HL-60/S4 treated with retinoic acid at 250 ng/mL for 4 days and 3 days (cell line): Measurements from ENCODE around the gene ADGRL3.
"Not testable (repeated sequence)": the region's sequence is repeated elsewhere in the genome, so short reads cannot be mapped to it uniquely, and the experiment has no call there.

Experiments used
- in situ Hi-C: fragments of 300-500 bp; cut with MboI; formaldehyde crosslinking; loops from 2 replicates; pipeline ENCODE4 v1.7.0; 2022; ENCODE audit warnings: low sequenced_read_pairs

The ADGRL3 gene

GRCh38 chr4:61596606-61597340 is 396.6 kb downstream of the ADGRL3 start:
- in situ Hi-C loops, result no loop called here

- in situ Hi-C loops, result no loop called here
These were observed 403.0 kb downstream of the ADGRL3 start for GRCh38 chr4:61603086-61603485.

GRCh38 chr4:61604054-61604453 is 403.9 kb downstream of the ADGRL3 start:
- in situ Hi-C loops, result no loop called here

DNA sequence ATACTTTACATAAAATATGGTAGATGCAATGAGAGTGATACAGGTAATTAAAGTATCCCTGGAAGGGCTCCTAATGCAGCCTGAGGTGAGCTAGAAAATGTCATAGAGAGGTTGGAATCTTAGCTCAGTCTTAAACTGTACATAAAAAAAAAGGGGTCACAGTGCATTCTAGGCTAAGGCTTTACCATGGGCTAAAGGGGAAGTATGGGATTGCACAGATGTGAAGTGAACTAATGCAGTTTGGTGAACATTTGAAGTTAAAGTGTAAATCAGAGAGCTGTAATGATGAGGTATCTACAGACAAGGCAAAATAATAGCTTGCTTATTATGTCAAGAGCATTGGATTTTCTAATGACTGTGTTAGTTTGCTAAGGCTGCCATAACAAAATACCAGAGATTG is 405.9 kb downstream of the ADGRL3 start:
- in situ Hi-C loops, result no loop called here

GRCh38 chr4:61614231-61614630 is 414.1 kb downstream of the ADGRL3 start:
- in situ Hi-C loops, result no loop called here

DNA sequence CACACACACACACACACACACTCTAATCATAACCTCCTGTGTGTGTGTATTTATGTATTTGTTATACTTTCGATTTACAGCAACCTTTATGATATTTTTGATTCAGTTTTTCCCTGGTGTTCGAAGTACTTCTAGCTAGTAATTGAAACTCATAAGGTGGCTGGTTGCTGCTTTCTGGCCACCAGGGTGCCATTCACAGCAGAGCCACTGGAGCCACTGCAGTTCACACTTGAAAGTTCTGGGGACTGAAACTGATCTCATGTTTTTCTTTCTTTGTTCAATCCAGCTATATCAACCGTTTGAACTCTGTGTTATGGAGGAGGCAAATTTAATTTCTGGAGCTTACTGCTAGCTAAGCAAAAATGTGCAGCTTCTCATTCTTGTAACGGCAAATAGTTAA is 419.4 kb downstream of the ADGRL3 start:
- in situ Hi-C loops, result no loop called here

GRCh38 chr4:61628282-61628681 is 428.2 kb downstream of the ADGRL3 start:
- in situ Hi-C loops, result no loop called here

DNA sequence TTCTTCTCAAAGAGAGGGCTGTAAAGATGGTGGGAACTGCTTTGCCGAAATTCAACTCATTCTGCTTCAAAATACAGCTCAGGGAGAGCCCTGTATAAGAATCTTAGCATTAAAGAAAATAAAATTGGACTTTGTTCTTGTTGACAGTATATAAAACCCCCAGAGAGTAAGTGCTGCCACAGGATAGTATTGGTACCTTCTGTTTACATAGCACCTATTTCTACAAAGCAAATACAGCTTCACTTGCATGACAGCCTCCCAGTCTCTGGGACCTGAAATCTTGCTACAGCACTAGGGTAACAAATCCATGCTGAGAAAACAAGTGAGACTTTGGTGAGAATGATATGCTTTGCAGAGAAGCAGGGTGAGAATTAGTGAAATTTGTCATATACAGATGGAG is 428.6 kb downstream of the ADGRL3 start:
- in situ Hi-C loops, result no loop called here

DNA sequence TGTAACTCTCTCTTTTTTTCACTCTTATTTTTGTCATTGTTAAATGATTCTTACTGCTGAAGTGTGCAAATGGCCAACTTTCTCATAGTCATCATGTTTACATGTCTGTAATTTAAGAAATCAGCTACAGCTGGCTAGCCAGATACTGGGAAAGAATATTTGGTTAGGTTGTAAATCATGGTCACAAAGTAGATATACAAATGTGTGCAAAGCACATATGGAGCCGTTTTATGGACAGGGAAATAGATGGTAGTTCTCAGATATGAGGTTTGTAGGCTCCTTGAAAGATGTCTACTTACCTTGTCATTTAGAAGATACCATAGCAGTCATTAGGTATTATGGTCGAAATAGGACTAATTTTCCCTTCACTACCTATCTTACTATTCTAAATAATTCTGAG is 430.4 kb downstream of the ADGRL3 start:
- in situ Hi-C loops, result no loop called here

DNA sequence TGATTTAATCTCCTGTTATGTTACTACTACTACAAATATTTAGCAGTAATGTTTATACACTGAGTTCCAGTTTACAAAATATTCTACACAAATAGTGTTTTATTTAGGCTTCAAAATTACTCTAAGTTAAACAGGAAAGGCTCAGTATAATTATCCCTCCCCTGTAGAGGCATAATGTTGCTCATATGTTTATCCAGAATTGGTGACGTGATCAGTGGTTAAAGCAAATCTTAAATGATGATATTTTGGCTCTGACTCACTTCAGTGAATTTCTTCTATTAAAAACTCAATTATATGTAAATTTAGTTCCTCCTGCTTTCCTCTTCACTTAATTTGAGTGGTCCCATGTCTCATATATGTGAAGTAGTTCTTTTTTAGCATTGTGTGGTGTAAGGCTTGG is 438.5 kb downstream of the ADGRL3 start:
- in situ Hi-C loops, result no loop called here

- in situ Hi-C loops, result not testable (repeated sequence)
These were observed 446.7 kb downstream of the ADGRL3 start for GRCh38 chr4:61646746-61647350.

- in situ Hi-C loops, result no loop called here
These were observed 448.1 kb downstream of the ADGRL3 start for GRCh38 chr4:61648264-61648663.

DNA sequence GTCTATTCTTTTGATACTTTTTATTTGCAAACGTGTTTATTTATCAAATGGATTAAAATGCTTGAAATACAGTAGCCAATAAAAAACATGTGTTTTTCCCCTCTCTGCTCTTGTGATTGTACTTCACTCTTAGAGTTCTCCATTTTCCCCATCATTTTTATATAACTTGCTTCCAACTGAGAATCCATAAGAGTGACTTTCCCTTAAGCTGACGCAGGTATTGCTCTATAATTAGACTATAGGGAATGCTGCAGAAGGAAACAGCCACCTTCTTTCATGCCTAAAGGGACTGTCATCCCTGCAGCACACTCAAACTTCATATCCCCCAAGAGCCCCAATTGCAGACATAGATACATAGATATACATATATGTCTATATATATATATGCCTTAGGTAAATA is 456.9 kb downstream of the ADGRL3 start:
- in situ Hi-C loops, result no loop called here

DNA sequence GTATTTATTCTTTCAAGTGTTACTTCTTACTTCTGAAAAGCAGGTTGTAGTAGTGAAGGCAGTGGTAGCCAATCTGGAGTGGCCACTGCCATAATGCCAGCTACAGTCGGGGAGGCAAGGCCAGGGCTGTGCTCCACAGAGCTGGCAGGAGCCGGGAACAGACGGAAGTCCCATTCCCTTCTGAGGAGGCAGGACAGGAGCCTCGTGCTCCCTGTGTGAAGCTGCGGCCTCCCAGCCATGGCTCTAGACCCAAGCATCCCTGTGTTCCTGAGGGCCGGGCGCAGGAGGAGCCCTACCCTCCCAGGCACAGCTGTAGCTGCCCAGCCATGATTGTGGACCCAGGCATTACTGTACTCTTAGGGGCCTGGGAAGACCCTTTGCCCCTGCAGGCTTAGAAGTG is 461.8 kb downstream of the ADGRL3 start:
- in situ Hi-C loops, result no loop called here

DNA sequence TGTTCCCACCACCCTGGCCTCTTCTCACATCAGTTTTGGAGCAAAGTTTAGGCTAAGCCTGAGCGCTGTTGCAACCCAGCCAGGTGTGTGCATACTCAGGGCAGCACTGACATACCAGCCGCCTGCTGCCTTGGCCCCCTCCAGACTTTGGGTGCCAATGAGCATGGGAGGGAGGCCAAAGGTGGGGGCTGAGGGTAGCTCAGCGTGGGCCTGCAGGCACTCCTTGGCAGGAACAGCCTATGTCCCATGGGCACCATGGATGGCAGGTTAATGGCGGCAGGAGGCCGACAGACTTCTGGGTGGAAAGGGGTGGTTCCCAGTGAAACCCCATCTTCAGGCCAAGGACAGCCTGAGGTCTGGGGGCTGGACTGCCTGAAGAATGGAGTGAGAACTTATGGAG is 462.2 kb downstream of the ADGRL3 start:
- in situ Hi-C loops, result no loop called here

DNA sequence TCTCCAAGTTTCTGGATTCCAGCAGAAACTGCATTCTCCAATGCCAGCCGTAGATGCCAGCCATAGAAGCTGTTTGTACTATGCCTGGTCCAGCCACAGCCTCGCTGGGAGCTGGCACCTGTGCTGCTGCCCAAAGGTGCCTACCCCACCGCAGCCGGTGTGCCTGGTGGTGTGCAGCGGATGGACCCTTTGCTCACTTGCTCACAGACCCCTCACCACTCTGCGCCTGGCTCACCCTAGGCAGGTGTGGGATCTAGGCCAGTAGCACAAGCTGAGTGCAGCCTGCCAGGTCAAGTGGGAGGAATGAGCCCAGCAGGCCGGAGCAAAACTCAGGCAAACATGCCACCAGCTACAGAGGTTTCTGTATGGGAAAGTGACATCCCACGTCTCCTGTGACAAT is 463.2 kb downstream of the ADGRL3 start:
- in situ Hi-C loops, result no loop called here

GRCh38 chr4:61665649-61666048 is 465.5 kb downstream of the ADGRL3 start:
- in situ Hi-C loops, result no loop called here

DNA sequence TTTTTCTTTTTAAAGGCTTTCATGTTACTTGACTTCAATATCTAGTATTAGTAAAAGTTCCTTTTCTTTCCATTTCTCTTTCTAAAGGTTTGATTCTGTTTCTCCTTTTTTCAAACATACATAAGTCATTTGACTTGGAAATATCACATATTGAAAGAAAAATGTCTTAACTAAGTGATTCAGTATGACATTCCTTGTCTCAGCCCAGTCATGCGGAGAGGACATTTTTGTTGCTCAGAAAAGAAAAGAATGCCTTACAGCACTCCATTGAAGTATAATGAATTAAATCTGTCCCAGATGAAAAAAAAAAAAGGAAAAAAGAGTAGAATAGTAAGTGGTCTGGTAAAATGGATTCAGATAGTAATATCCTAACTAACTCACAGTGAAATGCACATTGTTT is 466.1 kb downstream of the ADGRL3 start:
- in situ Hi-C loops, result no loop called here

DNA sequence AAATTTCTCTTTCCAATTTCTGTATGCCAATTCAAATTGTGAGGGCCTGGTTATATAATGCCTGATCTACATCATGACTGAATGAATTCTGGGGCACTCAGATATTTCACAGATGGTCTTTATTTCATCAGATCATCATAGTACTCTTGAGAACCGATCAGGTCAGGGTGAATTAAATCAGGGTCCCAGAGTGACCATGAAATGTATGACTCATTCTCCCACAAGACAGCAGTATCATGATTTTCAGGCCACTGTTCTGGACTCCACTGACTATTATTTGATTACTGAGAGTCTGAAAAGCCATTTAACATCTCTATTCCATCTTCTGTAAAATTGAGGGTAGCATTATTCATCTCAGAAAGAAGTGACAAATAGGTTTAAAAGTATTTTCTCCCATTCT is 471.5 kb downstream of the ADGRL3 start:
- in situ Hi-C loops, result no loop called here

DNA sequence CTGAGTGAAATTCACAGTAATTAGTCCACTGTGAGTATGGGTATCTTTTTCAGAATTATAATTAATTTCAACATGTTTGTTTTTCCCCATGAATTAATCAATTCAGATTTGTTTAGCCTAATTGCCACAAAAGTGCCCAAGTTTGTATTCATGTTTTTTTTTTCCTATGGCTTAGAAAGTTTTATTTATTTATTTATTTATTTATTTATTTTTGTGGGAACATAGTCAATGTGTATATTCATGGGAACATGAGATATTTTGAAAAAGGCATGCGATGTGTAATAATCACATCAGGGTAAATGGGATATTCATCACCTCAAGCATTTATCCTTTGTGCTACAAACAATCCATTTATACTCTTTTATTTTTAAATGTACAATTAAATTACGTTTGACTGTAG is 475.3 kb downstream of the ADGRL3 start:
- in situ Hi-C loops, result no loop called here

DNA sequence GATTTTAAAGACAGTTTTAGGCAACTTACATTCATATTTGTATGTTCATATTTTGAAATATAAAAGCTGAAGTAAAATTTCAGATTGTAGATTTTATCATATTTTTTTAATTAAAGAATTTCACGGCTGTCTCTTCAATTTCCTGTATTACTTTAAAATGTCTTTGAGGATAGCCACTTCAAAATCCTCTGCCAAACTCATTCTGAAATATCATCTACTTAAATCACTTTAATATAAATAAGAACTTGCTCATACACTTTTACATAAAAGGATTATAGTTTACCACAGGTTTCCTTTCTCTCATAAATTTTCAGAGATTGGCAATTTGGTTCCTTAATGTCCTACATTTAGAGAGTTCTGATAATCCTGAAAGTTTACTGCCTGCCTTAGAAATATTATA is 478.2 kb downstream of the ADGRL3 start:
- in situ Hi-C loops, result no loop called here

DNA sequence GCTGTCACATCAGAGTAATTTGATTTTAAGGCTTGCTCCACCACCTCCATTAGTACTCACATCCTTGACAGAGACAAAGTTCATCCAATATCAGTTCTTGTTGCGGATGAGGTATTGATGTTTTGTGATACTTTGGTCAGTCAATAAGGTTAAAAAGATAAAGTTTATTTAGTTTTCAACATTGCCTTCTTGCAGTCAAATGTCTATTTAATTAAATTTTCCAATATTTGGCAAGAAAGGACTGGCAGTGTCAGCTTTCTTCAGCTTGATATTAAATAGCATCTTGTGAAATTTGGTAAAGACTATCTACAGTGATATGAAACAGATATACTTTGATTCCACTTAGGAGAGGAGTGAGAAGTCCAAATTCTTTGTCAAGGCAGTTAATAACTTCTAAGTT is 493.4 kb downstream of the ADGRL3 start:
- in situ Hi-C loops, result no loop called here

DNA sequence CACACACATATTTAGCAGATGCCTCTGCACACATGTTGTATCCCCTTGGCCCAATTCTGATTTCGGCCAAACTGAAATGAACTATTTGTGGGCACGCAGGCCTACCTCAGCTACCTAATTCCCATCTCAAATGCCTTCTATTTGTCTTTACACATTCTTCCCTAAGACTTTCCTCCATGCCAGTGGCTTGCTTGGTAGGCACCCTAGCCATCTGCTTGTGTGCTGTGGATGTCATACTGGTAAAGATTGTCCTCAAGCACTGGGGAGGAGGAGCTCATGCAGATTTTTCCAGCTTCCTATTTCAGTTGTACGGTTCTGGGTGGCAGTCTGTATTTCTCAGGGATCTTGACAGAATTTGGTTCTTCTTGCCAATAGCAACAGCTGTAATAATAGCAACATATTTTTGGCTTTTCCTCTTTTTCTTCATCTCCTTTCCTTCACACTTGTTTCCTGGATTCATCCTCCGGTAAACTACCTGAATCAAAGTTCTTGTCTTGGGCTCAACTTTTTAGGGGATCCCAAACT is 514.3 kb downstream of the ADGRL3 start:
- in situ Hi-C loops, result no loop called here
